GM18907 (cell line): ENCODE data around the gene SUCLG2.
"Not testable (repeated sequence)": the region's sequence is repeated elsewhere in the genome, so short reads cannot be mapped to it uniquely, and the experiment has no call there.

Experiments
- ATAC-seq: cut with Tn5 transposase; IDR thresholded peaks from one replicate; pipeline ENCODE4 v1.9.1; 2021; ENCODE audit warnings: mild to moderate bottlenecking, moderate library complexity; ENCODE audit not compliant: unreplicated experiment

SUCLG2 gene

DNA sequence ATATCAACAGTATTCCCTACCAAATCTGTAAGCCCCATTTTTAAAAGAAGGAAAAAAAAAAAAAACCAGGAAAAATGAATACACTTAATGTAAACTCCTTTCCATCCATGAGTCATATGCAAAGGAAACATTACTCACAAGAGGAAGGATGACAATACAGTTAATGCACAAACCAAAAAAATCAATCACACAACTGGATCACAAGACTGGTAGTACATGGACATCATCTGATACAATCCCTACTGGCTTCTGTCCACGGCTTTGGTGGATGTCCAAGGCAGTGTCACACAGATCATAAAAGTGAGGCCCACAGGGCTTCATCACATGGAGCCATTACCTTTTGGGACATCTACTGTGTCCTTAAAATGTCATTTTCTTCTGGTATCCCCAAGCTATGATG is 44.0 kb downstream of the SUCLG2 start:
- no peak for ATAC-seq

- no peak for ATAC-seq
These were observed 44.7 kb downstream of the SUCLG2 start for GRCh38 chr3:67609709-67610108.

- no peak for ATAC-seq
These were observed 46.4 kb downstream of the SUCLG2 start for GRCh38 chr3:67608034-67608433.

DNA sequence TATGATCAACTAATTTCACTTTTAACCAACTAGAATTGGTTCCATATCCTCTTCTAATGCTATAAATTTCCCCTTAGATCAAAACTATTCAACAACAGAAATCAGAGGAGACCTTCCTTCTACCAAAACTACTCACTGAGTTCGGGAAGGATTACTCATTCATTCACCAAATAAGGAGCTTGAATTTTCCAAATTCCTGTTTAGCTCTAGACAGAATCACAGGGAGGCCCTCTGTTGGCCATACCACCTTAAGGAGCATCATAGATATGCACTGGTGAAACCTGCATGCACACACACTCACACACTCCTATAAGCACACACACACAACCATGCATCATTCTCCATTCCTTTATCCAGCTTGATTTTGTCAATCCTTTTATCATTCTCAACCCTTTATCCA is 49.0 kb downstream of the SUCLG2 start:
- ATAC-seq: no peak

GRCh38 chr3:67602816-67603215 is 51.6 kb downstream of the SUCLG2 start:
- no peak for ATAC-seq

DNA sequence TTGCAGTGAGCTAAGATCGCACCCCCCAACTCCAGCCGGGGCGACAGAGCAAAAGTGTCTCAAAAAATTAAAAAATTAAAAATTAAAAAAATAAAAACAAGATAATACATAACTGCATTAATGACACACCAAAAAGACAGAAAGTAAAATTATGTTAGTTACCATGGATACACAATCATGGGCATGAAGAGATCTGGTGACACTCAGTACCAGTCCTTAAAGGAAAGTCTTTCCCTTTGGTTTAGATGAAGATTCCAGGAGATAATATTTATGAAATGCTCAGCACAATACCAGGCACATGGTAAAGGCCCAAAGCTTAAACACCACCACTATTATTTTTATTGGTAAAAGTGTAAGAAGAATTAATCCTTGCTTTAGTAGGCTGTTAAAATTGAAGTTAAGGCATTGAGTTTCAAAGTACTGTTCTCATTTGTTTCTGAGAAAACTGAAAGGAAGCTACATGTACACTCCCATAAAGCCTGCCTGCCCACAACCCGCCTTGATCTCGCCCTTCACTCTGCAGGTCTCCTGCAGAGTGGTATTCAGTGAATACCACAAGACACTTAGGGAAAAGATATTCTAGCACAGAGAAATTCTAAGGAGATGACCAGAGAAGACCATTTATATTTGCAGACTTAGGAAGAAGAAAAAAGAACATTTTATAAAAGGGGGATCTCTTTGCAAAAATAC is 52.3 kb downstream of the SUCLG2 start:
- ATAC-seq: no peak

DNA sequence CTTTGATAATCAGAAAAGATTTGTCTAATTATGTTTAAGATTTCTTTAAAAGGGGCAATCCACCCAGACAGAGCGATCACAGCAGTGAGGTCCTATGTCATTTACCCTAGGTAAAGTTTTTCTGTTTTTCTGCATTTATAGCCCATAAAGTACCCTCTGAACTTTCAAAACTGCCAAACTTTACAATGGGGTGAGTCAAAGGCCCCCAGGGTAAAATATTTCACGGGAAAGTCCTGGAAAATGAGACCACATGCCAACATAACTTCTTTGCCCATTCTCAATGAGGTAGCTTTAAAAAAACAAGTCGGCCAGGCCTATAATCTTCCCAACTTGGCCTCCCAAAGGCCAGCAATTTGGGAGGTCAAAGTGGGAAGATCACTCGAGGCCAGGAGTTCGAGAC is 53.0 kb downstream of the SUCLG2 start:
- ATAC-seq: no peak

GRCh38 chr3:67599821-67600220 is 54.6 kb downstream of the SUCLG2 start:
- no peak for ATAC-seq

- no peak for ATAC-seq
These were observed 55.4 kb downstream of the SUCLG2 start for GRCh38 chr3:67598814-67599556.

DNA sequence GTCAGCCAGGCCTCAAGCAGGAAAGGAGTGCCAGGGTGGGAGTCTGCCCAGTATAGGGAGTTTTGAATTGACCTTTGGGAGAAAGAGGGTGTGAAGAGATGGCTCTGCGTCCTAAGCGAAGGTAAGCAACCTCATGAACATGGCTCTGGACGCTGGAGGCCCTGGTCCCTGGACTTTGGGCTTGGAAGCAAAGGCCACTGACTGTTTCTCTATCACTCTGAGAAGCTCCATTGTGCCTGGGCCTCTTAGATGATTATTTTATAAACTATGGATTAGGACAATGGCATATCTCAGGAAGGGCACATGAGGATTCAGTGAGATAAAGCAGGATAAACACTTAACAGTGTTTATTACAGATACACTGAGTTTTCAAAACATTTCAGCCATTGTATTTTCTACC is 59.0 kb downstream of the SUCLG2 start:
- no peak for ATAC-seq

- ATAC-seq: no peak
These were observed 60.6 kb downstream of the SUCLG2 start for GRCh38 chr3:67593761-67594234.

- ATAC-seq: no peak
These were observed 62.4 kb downstream of the SUCLG2 start for GRCh38 chr3:67592057-67592456.

DNA sequence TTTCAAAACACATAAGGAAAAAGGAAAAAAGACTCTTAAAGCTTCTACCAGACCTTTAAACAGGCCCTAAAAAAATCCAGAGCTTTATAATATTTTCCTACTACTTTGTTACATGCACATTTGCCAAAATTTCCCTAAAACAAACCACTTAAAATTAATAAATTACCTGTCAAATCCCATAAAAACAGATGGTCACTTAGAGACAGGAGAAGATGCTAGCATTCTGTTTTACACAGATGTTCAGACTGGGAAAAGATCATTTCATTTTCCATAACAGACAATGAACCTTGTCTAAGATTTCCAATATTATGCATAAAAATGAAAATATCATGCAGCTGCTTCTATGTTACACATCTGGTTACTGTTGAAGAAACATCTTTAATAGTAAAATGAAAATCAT is 66.6 kb downstream of the SUCLG2 start:
- ATAC-seq: no peak

DNA sequence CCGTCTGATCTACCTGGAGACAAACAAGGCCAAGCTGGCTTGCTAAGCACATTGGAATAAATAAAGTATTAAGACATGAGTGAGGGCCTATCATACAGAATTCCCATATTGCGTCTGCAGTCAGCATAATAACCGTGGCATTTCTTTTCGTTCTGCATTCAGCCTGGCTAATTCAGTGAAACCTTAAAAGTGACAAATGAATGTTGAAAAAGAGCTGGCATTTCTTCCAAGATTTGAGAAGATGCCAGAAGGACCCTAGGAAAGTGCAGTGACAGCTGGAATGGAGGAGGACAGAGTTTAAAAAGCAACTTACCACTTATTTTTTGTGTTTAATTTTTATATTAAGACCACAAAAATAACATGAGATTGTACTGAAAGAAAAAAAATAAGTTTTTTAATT is 67.1 kb downstream of the SUCLG2 start:
- ATAC-seq: no peak

GRCh38 chr3:67584608-67585007 is 69.8 kb downstream of the SUCLG2 start:
- not testable (repeated sequence) for ATAC-seq

DNA sequence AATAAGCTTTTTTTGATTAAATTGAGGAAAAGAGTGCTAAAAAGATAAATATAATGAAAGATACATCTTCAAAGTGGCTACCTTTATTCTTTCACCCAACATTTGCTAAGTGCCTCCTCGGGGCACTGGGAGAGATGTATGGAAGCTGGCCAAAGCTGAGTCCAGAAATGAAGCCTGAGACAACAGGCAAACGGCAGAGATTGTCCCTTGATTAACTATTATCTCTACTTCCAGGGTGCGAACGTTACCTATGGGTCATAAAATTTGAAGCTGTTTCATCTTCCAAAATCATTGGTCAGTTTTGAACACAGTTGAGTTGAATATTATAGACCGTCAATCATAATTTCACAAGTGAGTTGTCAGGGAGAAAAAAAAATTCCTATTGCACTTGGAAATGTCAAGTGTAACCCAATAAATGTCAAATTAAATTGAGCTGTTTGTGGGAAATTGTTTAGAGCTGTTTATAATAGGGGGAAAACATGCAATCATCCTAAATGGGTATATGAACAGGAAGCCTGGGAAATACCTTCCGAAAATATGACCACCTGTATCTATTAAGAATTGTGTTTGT is 73.9 kb downstream of the SUCLG2 start:
- ATAC-seq: no peak

GRCh38 chr3:67578416-67578815 is 76.0 kb downstream of the SUCLG2 start:
- ATAC-seq: no peak

- no peak for ATAC-seq
These were observed 78.0 kb downstream of the SUCLG2 start for GRCh38 chr3:67576441-67576840.

GRCh38 chr3:67569324-67569723 is 85.1 kb downstream of the SUCLG2 start:
- no peak for ATAC-seq

- ATAC-seq: no peak
These were observed 86.5 kb downstream of the SUCLG2 start for GRCh38 chr3:67567893-67568292.

- ATAC-seq: no peak
These were observed 89.4 kb downstream of the SUCLG2 start for GRCh38 chr3:67564973-67565372.

DNA sequence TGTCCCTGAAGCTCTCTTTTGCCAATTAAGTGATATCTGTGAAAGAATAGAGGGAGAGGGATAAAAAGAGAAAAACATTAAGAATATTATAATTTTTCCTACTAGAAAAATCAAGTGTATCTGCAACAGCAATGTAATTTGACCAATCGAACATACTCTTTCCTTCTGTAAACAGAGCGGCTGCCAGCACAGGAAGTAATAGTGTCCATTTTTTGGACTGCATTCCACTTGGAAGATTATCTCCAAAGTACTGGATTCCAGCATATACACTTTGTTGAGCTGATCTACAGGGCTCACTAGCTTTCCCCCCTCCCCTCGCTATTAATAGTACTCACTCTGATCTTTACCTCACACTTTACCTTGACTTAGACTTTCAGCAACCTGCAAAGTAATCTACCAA is 90.4 kb downstream of the SUCLG2 start:
- ATAC-seq: no peak
